Ovary (tissue), 3 donors: ENCODE results near the gene METRN.

ENCODE experiments used
- CTCF ChIP-seq, 3 donors: fragments of 450-650 bp in 2 of 3; fragments of 200-600 bp in 1 of 3; IDR thresholded peaks; one replicate each; pipeline versions ENCODE4 v1.5.1 to v1.8.0; 2016 to 2022; ENCODE audit warnings: antibody characterized with exemption in 3 of 3, mild to moderate bottlenecking in 1 of 3
- POLR2A ChIP-seq: fragments of 450-650 bp; IDR thresholded peaks from one replicate; pipeline ENCODE4 v1.6.1; 2017; ENCODE audit warnings: antibody characterized with exemption, mild to moderate bottlenecking, moderate library complexity
- donor health status: DM: no; HTN: no; CAD: no.

GRCh38 chr16:750485-750884 lies 35.6 kb downstream of the METRN start:
- no peak for TF ChIP-seq CTCF (IDR thresholded peaks at IDR 0.05)
- TF ChIP-seq POLR2A = no peak
